Thyroid gland (tissue), 4 donors: ENCODE data around the gene KCNG1.

Experiments used
- POLR2A ChIP-seq, 2 donors: fragments of 450-650 bp; IDR thresholded peaks; one replicate each; pipeline ENCODE4 v1.6.1; 2017; ENCODE audit warnings: antibody characterized with exemption in 2 of 2, mild to moderate bottlenecking in 2 of 2, moderate library complexity in 1 of 2
- TF ChIP-seq, protein P1 (sequence below), 6 experiments: fragments of 200-600 bp in 3 of 6; fragments of 450-650 bp in 3 of 6; sonication (generic) in 3 of 6; IDR thresholded peaks; one replicate each; pipeline ENCODE4 v1.5.1; 2016 to 2019; ENCODE audit warnings: antibody characterized with exemption in 6 of 6, mild to moderate bottlenecking in 2 of 6, inconsistent platforms in 1 of 6, moderate library complexity in 1 of 6

DNA sequence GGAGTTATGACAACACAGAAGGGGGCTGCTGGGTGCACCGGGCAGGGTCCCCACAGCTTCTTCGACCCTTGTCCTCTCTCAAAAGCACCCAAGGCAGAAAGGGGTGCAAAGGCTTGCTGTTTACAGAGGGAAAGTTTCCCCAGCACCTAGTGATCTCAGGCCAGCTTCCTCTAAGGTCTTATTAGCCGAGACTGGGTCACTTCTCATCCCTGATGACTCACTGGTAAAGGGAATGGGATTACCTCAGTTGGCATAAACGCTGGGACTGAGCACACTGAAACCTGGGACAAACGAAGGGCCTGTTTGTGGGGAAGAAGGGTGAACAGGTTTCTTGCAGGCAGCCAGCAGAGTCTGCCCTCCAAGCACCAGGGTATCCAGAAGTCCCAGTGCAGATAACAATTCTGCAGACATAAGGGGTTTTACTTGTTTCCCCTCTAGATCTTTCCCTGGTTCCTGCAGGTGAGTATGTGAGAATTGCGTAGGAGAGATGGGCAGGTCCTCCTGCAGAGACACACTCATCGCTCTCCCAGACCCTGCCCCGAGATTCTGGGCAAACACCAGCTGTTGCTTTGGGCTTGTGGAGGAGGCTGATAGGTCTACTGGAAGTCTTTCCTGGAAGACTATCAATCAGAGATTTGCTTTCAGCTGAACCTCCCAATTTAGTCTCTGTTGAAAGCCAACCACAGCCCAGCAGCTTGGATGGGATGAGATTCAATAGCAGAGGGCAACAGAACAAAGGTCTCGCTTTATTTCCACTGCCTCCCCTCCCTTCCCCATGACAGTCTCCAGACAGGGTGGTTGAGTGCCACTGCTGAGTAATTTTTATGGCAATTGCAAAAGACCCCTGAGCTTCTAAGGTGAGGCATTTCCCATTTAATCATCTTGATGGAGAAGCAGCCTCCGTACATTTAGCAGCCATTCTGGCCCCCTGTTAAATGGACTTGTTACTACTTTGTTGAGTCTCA lies 25.7 kb downstream of the KCNG1 start:
- no peak for TF ChIP-seq POLR2A (IDR thresholded peaks at IDR 0.05)
- TF ChIP-seq, protein P1, sequence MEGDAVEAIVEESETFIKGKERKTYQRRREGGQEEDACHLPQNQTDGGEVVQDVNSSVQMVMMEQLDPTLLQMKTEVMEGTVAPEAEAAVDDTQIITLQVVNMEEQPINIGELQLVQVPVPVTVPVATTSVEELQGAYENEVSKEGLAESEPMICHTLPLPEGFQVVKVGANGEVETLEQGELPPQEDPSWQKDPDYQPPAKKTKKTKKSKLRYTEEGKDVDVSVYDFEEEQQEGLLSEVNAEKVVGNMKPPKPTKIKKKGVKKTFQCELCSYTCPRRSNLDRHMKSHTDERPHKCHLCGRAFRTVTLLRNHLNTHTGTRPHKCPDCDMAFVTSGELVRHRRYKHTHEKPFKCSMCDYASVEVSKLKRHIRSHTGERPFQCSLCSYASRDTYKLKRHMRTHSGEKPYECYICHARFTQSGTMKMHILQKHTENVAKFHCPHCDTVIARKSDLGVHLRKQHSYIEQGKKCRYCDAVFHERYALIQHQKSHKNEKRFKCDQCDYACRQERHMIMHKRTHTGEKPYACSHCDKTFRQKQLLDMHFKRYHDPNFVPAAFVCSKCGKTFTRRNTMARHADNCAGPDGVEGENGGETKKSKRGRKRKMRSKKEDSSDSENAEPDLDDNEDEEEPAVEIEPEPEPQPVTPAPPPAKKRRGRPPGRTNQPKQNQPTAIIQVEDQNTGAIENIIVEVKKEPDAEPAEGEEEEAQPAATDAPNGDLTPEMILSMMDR (IDR thresholded peaks at IDR 0.05) = no peak
